HG02610 (cell line): ENCODE measurements around the gene MRE11.

Experiments used
- ATAC-seq: cut with Tn5 transposase; IDR thresholded peaks from one replicate; pipeline ENCODE4 v1.9.1; 2021; ENCODE audit warnings: mild to moderate bottlenecking, moderate library complexity; ENCODE audit not compliant: unreplicated experiment

The MRE11 gene

GRCh38 chr11:94493281-94494125 lies at the start of gene MRE11, which contains the start of gene ANKRD49:
Gene MRE11, minus strand, starts transcription at chr11:94493844. Its CDS starts 1,043 bp downstream, at chr11:94492801.
Gene ANKRD49, plus strand, starts transcription at chr11:94493984. Its CDS starts 2,710 bp downstream, at chr11:94496694.
- ATAC-seq = peak; percentile 100

GRCh38 chr11:94539420-94539819 lies 45.8 kb upstream of the MRE11 start:
- no peak for ATAC-seq

GRCh38 chr11:94537031-94537600 lies 43.5 kb upstream of the MRE11 start:
- ATAC-seq = no peak

GRCh38 chr11:94536386-94536785 lies 42.7 kb upstream of the MRE11 start:
- ATAC-seq = no peak

GRCh38 chr11:94533696-94534630 lies 40.3 kb upstream of the MRE11 start:
- no peak for ATAC-seq

- ATAC-seq = no peak
Observed at GRCh38 chr11:94533206-94533605, 39.6 kb upstream of the MRE11 start.

GRCh38 chr11:94532211-94532610 lies 38.6 kb upstream of the MRE11 start:
- no peak for ATAC-seq

- no peak for ATAC-seq
Observed at GRCh38 chr11:94528551-94528950, 34.9 kb upstream of the MRE11 start.

GRCh38 chr11:94526645-94527438 lies 33.2 kb upstream of the MRE11 start:
- ATAC-seq = no peak

- ATAC-seq = no peak
Observed at GRCh38 chr11:94525546-94526324, 32.1 kb upstream of the MRE11 start.

- ATAC-seq = no peak
Observed at GRCh38 chr11:94524341-94524740, 30.7 kb upstream of the MRE11 start.

- ATAC-seq = no peak
Observed at GRCh38 chr11:94521684-94522083, 28.0 kb upstream of the MRE11 start.

- ATAC-seq = no peak
Observed at GRCh38 chr11:94519478-94520084, 25.9 kb upstream of the MRE11 start.

- ATAC-seq = no peak
Observed at GRCh38 chr11:94518300-94518699, 24.7 kb upstream of the MRE11 start.

GRCh38 chr11:94516725-94517124 lies 23.1 kb upstream of the MRE11 start:
- ATAC-seq = no peak

- no peak for ATAC-seq
Observed at GRCh38 chr11:94515398-94515797, 21.8 kb upstream of the MRE11 start.

GRCh38 chr11:94513091-94513490 lies 19.4 kb upstream of the MRE11 start:
- ATAC-seq = no peak

GRCh38 chr11:94511932-94512781 lies 18.5 kb upstream of the MRE11 start, which contains the start of gene C11orf97:
Gene C11orf97, plus strand, starts transcription at chr11:94512461. Its CDS starts 68 bp downstream, at chr11:94512529.
- peak; percentile 74 for ATAC-seq
